CD4-positive, CD25-positive, alpha-beta regulatory T cell (primary cell): ENCODE data around the gene PRB2. TPM values are rescaled to one million over a fixed set of nuclear protein-coding genes. Genes with fewer than 3 reads are reported as not detected.

Source experiments
- polyA plus RNA-seq, 4 donors: library from polyadenylated mRNA; unstranded; fragments of 300-500 nt; fragmentation: Illumina TruSeq; gene quantifications; one replicate each; pipeline ENCODE4 v1.2.3, GENCODE V29; 2021
- total RNA-seq: library from RNA; stranded (reverse); gene quantifications from one replicate; pipeline ENCODE4 v1.2.3, GENCODE V29; 2022

The PRB2 gene
- total and polyA plus RNA-seq, 5 donors from 2014 or later: not detected

Other genes with a start within 250 kb of the PRB2 start
- gene SMIM10L1, start 224.4 kb downstream of the PRB2 start, total RNA-seq: 9.3 TPM
- 10 to 100 TPM in 2 of 4 donors, 1 to 10 TPM in 2; 6.3 to 15.1 (median 10.0) TPM for gene SMIM10L1, start 224.4 kb downstream of the PRB2 start, polyA plus RNA-seq
- not detected for gene TAS2R42, start 208.6 kb downstream of the PRB2 start, total RNA-seq
- gene TAS2R42, start 208.6 kb downstream of the PRB2 start, polyA plus RNA-seq: not detected
- not detected for gene PRB3, start 125.9 kb downstream of the PRB2 start, total RNA-seq
- gene PRB3, start 125.9 kb downstream of the PRB2 start, polyA plus RNA-seq: under 1 TPM in 1 of 4 donors, not detected in 3; 0.17 TPM
- gene PRB4, start 85.1 kb downstream of the PRB2 start, total RNA-seq: not detected
- gene PRB4, start 85.1 kb downstream of the PRB2 start, polyA plus RNA-seq: not detected